SK-N-SH treated with all-trans-retinoic acid at 6 μM for 48 hours (cell line): ENCODE measurements around the gene DOLK.

Experiments
- ATAC-seq: fragments of 200-7000 bp; cut with Tn5 transposase; 3 replicates; pipeline ENCODE4 v1.9.1; 2020; ENCODE audit warnings: mild to moderate bottlenecking, moderate library complexity
- ARNTL ChIP-seq: fragments of 450-650 bp; formaldehyde crosslinking; IDR thresholded peaks from 2 replicates; pipeline ENCODE4 v1.5.0; 2020; ENCODE audit warnings: low read depth, mild to moderate bottlenecking, moderate library complexity, borderline replicate concordance
- BACH2 ChIP-seq: fragments of 250-450 bp; sonication (Bioruptor Pico); IDR thresholded peaks from 2 replicates; pipeline ENCODE4 v1.9.0; 2021; ENCODE audit warnings: mild to moderate bottlenecking, borderline replicate concordance
- CREB5 ChIP-seq: fragments of 250-450 bp; sonication (Bioruptor Pico); IDR thresholded peaks from 2 replicates; pipeline ENCODE4 v1.5.1; 2020; ENCODE audit warnings: low read depth, mild to moderate bottlenecking, moderate library complexity
- CSDC2 ChIP-seq: fragments of 250-450 bp; sonication (Bioruptor Pico); IDR thresholded peaks from 2 replicates; pipeline ENCODE4 v1.5.0; 2020; ENCODE audit warnings: mild to moderate bottlenecking, moderate library complexity
- GLIS3 ChIP-seq: fragments of 250-450 bp; sonication (Bioruptor Pico); IDR thresholded peaks from 2 replicates; pipeline ENCODE4 v1.5.0; 2020; ENCODE audit warnings: mild to moderate bottlenecking, moderate library complexity
- ISL1 ChIP-seq: fragments of 250-450 bp; sonication (Bioruptor Pico); IDR thresholded peaks from 2 replicates; pipeline ENCODE4 v2.1.2; 2022; ENCODE audit warnings: mild to moderate bottlenecking, moderate library complexity
- OSR1 ChIP-seq: fragments of 250-450 bp; sonication (Bioruptor Pico); IDR thresholded peaks from 2 replicates; pipeline ENCODE4 v1.8.0; 2022; ENCODE audit warnings: moderate library complexity, mild to moderate bottlenecking, inconsistent platforms
- PATZ1 ChIP-seq: fragments of 250-450 bp; sonication (Bioruptor Pico); IDR thresholded peaks from 2 replicates; pipeline ENCODE4 v1.8.0; 2020; ENCODE audit warnings: mild to moderate bottlenecking, moderate library complexity, borderline replicate concordance
- POU6F1 ChIP-seq: fragments of 250-450 bp; sonication (Bioruptor Pico); IDR thresholded peaks from 2 replicates; pipeline ENCODE4 v1.8.0; 2021; ENCODE audit warnings: low read depth, mild to moderate bottlenecking, moderate library complexity, borderline replicate concordance
- TCF4 ChIP-seq: fragments of 250-450 bp; sonication (Bioruptor Pico); IDR thresholded peaks from 2 replicates; pipeline ENCODE4 v1.8.0; 2021; ENCODE audit warnings: mild to moderate bottlenecking, moderate library complexity, borderline replicate concordance
- TOX ChIP-seq: fragments of 250-450 bp; sonication (Bioruptor Pico); IDR thresholded peaks from 2 replicates; pipeline ENCODE4 v1.8.0; 2021; ENCODE audit warnings: mild to moderate bottlenecking, moderate library complexity, borderline replicate concordance
- TSHZ2 ChIP-seq: fragments of 250-450 bp; sonication (Bioruptor Pico); IDR thresholded peaks from 2 replicates; pipeline ENCODE4 v1.5.0; 2020; ENCODE audit warnings: mild to moderate bottlenecking, moderate library complexity
- ZC3H10 ChIP-seq: fragments of 250-450 bp; sonication (Bioruptor Pico); IDR thresholded peaks from 2 replicates; pipeline ENCODE4 v1.5.1; 2021; ENCODE audit warnings: mild to moderate bottlenecking, moderate library complexity
- ZFP3 ChIP-seq: fragments of 250-450 bp; sonication (Bioruptor Pico); IDR thresholded peaks from 2 replicates; pipeline ENCODE4 v1.5.0; 2020; ENCODE audit warnings: mild to moderate bottlenecking, moderate library complexity
- ZNF8 ChIP-seq: fragments of 450-650 bp; formaldehyde crosslinking; IDR thresholded peaks from 2 replicates; pipeline ENCODE4 v1.5.0; 2020; ENCODE audit warnings: mild to moderate bottlenecking, moderate library complexity
- TF ChIP-seq, protein P1 (sequence below): fragments of 250-450 bp; sonication (Bioruptor Pico); IDR thresholded peaks from 2 replicates; pipeline ENCODE4 v1.5.1; 2021; ENCODE audit warnings: mild to moderate bottlenecking, moderate library complexity

Gene DOLK

DNA sequence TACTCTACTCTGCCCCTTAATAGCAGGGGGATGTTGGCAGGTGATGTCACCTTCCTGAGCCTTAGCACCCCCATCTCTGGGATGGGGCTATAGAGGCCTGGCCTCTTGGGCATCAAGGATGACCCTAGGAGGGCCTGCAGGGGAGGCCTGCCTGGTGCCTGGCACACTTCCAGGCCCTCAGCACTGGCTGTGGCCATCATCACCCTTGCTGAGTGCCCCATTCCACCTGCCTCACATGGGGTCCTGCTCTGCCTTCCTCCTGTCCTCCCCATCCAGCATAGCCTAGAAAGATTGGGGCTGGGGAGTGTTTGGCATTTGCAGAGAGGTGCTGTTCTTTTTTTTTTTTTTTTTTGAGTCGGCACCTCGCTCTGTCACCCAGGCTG is 44.3 kb downstream of the DOLK start:
- no peak; the same call in 1 of the 3 replicates for ATAC-seq
- TF ChIP-seq POU6F1 (CRISPR knock-in tag) (no peak), TCF4 (CRISPR knock-in tag) (no peak), GLIS3 (CRISPR knock-in tag) (no peak), TOX (CRISPR knock-in tag) (no peak), CREB5 (no peak), BACH2 (CRISPR knock-in tag) (no peak)
- TF ChIP-seq, protein P1, sequence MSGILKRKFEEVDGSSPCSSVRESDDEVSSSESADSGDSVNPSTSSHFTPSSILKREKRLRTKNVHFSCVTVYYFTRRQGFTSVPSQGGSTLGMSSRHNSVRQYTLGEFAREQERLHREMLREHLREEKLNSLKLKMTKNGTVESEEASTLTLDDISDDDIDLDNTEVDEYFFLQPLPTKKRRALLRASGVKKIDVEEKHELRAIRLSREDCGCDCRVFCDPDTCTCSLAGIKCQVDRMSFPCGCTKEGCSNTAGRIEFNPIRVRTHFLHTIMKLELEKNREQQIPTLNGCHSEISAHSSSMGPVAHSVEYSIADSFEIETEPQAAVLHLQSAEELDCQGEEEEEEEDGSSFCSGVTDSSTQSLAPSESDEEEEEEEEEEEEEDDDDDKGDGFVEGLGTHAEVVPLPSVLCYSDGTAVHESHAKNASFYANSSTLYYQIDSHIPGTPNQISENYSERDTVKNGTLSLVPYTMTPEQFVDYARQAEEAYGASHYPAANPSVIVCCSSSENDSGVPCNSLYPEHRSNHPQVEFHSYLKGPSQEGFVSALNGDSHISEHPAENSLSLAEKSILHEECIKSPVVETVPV = no peak
- TF ChIP-seq, all 23 proteins: peak for 0

DNA sequence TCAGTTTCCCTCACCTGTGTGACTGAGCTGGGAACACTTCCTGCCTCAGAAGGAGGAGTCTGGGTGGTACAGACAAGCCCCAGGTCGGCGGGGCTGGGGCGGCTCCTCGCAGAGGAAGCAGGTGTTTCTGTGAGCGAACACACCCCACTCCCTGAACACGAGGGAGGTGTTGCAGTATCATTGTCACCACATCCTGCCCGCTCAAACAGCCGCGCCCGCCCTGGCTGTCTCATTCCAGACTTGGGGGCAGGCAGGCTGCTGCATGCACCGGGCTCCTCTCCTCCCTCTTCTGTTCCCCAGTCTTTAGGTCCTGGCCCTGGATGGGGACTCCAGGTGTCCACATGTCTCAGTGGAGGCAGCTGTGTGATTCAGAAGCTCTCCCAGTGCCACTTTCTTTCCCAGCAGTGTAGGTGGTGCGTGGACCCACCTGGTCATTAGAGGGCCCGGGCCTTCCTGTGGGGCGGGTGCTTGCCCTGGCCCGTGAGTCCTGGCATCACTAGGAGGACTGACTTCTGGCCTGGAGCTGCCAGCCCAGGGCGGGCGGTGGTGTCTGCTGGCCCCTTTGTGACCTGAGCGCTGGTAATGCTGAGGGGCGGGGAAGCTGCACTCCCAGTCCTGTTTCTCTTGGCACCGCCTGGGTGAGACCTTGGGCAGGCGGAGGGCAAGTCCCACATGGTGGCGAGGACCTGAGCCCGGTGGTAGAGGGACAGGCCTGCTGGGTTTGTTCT is 44.9 kb downstream of the DOLK start:
- ATAC-seq = no peak; the same call in 2 of the 3 replicates
- no peak for TF ChIP-seq ZFP3
- no peak for TF ChIP-seq ISL1 (CRISPR knock-in tag)
- TF ChIP-seq TSHZ2 (CRISPR knock-in tag) = no peak
- TF ChIP-seq TCF4 (CRISPR knock-in tag) = no peak
- no peak for TF ChIP-seq GLIS3 (CRISPR knock-in tag)
- no peak for TF ChIP-seq ZNF8 (CRISPR knock-in tag)
- TF ChIP-seq CSDC2 (CRISPR knock-in tag) = no peak
- TF ChIP-seq BACH2 (CRISPR knock-in tag) = no peak
- no peak for TF ChIP-seq ARNTL (CRISPR knock-in tag)
- TF ChIP-seq OSR1 (CRISPR knock-in tag) = no peak
- TF ChIP-seq CREB5 = no peak
- TF ChIP-seq ZC3H10 (CRISPR knock-in tag) = no peak
- TF ChIP-seq, protein P1 = no peak

DNA sequence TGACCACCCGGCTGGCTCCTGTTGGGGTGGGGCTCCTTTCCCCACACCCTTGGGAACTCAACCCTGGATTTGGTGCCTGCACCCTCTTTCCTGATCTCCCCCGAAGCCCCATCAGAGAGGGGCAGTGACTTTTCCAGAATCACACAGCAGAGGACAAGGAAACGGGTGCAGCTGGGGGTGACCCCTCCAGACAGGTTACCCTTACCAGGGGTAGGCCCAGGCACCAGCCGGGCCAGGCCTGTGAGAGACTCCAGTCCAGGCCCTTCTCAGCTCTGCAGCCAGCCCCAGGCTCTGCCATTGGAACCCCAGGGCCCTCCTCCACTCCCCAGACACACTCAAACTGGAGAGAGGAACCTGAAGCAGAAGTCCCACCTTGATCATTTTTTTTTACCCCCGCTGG is 45.6 kb downstream of the DOLK start:
- ATAC-seq = no peak
- no peak for TF ChIP-seq CREB5
- no peak for TF ChIP-seq ARNTL (CRISPR knock-in tag)
- no peak for TF ChIP-seq PATZ1 (CRISPR knock-in tag)
- TF ChIP-seq, protein P1 = no peak
- TF ChIP-seq TSHZ2 (CRISPR knock-in tag) = no peak
- no peak for TF ChIP-seq TCF4 (CRISPR knock-in tag)
